ENCODE results near the gene GJA5.
"Not testable (repeated sequence)": the region's sequence is repeated elsewhere in the genome, so short reads cannot be mapped to it uniquely, and the experiment has no call there.

Gene GJA5

DNA sequence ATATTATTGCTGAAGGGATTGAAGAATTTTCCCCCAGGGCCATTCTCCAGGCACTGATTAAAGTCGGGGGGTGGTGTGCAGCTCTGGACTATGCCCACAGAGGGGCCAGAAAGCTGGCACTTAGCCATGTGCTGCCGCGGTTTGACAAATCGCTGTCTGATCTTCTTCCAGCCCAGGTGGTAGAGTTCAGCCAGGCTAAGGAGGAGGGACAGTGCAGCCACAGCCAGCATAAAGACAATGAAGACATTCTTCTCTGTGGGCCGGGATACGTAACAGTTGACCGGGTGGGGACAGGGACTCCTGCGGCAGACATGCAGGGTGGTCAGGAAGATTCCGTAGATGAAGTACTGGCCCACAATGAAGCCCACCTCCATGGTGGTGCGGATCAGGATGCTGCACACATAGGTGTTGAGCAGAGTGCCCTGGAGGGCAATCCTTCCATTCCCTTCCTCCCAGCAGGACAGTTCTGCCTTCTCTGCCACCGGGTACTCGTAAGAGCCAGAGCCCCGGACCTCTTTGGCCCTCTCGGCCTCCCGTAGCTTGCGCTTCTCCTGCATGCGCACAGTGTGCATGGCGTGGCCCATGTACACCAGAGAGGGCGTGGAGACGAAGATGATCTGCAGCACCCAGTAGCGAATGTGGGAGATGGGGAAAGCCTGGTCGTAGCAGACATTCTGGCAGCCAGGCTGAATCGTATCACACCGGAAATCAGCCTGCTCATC, 1.9 kb downstream of the GJA5 start:
- no peak for DNase-seq

DNA sequence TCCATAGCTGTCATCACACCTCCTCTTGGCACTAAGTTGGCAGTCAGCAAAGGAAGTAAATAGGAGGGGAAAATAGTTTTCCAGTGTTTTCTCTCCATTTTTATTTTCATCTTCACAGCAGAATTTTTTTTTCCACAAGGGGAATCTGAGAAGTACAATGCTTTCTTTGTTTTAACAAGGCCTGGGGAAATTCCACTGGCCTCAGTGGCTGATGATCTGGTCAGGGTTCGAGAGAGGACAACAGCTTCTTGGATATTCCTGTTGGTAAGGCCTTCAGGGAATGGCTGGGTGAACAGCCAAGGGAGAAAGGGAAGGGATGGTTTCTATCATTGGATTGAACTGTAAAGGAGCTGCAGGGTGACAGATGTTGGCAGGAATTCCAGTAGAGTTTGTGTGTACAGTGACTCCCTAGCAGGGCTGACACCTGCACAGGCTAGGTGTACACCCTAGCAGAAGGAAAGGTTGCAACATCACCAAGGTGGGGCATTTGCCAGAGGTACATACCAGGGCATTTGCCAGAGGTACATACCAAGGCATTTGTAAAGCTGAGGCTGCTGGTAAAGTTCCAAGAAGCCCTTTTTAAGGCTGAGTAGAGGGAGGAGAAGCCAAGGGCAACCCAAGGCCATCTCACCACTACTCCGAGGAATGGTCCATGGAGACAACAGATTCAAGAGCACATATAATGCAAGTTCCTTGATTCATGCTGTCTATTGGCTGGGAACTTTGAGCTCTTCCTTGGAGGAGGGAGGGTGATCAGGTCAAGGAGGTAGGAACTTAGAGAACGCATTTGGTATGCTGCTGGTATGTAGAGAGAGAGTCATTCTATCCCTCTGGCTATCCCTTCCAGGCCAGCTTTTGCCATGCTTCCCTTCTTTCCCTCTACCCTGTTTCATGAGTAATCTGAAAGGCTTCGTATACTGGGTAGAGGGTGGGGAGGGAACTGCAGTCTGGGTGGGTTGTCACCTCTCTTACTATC, 3.1 kb downstream of the GJA5 start:
- DNase-seq = no peak

DNA sequence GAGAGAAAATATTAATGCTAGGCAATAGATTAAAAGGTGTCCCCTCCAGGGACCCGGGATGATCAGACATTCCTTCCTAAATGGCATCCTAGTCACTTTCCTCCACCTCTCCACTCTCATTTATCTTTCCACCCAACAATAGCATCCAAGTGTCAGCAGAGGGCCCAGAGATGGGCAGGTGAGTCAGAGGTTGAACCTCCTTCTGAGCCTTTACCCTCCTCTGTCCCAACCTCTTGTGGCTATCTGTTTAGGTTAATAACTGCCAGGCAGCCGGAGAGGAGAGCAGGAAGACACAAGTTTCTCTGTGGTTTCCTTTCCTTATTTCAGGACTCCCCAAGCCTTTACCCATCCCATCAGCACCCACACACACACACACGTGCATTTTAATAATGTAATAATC, 4.1 kb downstream of the GJA5 start:
- DNase-seq = no peak

DNA sequence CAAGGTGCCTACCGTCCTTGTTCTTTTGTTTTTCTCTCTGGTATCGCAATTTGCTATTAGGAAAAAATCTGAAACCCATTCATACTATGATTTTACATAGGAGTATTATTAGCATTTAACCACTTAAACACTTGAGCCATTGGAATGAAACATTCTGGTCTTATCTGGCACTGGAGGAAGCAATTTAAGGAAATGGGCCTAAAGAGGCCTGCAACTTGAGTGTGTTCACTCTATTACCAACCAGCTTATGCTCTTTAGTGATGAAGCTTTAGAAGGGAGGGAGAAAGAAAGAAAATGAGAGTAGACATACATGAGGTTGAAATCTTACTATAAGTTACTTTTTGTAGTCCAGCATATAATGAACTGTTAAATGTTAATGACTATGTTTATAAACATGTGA, 5.7 kb downstream of the GJA5 start:
- DNase-seq = no peak

DNA sequence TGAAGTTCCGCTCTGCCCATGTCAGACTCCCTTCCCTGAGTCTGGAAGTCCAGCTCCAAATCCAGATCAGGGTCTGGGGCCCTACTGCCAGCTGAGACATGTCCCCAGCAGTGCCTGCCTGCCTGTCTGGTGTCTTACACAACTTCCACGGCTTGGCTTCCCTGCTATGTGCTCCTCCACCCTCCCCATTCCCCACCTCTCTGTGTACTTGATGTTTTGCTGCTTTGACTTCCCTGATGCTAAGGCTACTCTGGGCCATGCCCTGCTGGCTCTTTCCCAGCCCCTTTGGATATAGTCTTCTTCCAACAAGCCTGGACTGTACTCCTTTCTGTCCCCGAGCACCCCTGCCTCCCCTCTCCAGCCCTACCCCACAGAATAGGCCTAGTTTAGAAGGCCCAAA, 7.3 kb downstream of the GJA5 start:
- no peak for DNase-seq

DNA sequence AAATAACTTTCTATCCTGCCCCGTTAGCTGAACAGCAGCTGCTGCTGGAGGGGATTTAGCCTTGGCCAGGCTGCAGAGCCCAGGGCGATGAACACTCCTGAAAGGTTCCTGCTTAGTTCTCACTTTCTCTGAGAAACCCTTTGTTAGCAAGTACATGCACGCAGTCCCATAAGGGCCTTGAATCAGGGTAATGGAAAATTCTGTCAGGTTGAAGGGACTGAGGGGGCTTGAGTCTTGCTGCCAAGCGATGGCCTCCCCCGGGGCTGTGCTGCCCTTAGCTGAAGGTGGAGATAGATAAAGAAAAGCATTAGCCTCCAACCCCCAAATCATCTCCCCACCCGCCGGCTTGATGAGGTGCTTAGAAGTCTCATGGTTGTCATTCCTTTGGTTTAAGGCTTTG, 7.9 kb downstream of the GJA5 start:
- no peak for DNase-seq

DNA sequence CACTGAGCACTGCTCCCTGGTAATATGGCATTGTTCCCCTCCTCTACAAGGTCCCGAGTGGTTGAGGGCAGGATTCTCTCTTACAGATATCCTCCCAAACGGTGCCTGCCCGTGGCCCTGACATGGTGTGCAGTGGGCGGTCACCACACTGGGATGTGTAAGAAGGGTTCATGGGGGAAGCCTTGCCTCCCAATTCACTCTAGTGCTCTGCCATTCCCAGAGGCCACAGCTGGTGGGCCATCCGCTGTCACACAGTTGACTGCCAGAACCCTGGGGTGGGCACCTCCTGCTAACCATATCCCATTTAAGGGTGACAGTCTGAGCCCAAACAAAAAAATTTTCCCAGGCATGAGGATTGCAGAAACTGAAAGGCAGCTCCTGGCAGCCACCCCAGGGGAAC, 9.1 kb downstream of the GJA5 start:
- DNase-seq = no peak

DNA sequence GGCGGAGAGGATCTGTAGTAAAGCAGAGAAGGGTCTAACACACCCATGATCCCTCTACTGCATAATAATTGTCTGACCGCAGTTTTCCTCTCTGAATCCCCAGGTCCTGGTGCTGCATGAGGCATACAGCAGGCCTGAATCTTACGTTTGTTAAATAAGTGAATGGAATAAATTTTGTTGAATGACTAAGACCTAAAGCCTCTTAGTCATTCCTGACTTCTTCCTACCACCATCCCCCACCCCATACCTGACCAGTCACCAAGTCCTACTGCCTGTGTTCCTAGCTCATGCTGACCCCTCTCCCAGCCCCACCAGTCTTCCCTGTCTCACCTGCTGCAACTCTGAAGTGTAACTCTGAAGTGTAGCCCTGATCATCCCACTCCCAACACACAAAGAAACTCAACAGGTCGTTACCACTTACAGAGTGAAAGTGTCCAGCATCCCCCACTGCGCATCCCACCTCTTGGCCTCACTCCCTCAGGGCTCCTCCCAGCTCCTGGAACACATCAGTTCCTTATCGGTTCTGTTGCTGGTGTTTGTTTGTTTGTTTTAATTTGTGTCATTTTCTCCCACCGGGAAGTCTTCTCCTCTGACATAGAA, 9.7 kb downstream of the GJA5 start:
- DNase-seq = no peak

DNA sequence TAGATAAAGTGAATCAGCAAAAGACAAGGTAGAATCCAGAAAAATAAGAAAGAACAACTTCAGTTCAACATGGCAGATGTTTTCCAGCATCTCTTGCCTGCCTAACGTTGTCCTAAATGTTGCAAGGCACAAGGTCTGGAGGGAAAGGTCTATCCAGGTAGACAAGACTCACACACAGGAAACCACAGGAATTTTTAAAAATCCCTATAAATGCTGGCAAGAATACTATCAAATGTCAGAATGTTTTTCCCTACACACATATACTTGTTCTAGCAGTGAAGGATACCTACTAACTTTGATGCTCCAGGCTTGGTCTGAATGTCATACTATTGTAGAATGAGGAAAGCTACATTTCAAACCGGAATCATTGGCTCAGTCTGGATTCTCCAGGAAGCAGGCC, 10.6 kb downstream of the GJA5 start:
- DNase-seq = no peak

DNA sequence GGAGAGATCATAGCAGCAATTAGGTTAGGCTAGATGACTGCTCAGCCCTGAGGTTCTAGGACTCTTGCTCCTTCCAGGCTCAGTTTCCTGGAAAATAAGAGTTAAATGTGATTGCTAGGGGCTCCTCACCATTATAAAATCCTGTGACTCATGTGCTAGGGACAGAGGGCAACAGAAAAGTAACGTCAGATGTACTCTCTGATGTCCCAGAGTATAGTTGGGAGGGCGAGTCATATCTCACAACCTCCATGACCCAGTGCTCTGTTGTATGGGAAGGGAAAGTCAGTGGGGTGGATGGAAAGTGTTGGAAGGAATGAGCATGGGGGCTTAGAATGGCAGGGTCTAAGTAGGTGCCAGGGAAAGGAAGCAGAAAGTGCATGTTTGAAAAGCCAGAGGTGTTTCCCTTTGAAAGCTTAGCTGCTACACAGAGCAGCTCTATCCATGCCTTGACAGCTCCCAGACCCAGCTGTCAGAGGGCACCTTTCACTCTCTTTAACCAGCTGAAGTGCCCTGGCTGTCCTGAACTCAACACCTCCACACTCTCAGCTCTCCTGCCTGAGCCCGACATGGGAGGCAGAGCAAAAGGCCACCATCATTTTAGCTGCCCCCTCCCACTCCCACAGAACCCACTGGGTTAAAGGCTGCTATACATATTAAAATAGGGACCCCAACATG, 11.6 kb downstream of the GJA5 start:
- no peak for DNase-seq

DNA sequence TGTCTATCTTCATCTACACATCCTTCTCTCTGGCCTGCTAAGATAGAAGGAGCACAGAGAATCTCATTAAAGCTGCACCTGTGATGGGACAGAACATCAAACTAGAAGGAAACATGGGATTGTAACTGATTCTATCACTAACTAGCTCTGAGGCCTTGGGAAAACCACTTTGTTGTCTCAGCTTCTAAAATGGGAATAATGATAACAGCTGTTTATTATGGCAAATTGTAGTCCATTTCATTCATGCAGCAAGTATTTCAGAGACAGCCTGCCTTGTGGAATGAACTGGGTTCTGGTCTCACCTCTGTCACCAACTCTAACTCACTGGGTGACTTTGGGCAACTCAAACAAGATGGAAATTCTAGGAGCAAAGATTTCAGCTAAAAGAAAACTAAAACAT, 12.4 kb downstream of the GJA5 start:
- DNase-seq = no peak

DNA sequence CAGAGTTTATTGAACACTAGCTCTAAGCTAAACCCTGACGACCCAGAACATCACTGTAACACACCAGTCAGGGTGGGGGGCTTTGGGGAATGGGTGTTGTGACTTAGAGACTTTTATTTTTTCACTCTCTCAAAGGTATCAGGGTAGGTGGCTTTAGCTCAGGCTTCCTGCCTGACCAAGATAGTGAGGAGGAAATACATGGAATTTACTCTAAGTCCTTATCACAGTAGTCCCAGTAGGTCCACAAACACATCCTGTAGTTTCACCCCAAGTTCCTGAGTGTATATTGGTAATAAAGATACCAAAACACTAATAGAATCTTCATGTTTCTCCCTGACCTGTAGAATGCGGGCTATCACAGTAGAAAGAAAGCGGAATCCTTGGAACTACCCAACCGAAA, 15.1 kb downstream of the GJA5 start:
- no peak for DNase-seq

DNA sequence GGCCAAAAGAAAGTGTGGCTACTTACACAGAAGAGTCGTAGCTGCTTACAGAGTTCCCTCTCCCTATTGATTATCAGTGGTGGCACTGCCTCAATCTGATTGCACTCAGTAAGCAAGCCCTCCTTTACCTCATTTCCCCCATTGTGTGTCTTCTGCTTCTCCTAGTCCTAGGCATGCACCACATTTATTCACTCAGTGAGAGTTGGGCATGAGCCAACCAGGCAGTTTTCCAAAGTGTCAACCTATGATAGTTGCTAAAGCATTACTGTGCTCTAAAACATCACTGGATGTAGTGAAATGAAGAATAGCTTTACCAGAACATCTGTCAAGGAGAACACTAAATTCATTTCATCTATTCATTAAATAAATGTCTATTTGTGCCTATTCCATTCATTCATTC, 19.3 kb downstream of the GJA5 start:
- DNase-seq = no peak

DNA sequence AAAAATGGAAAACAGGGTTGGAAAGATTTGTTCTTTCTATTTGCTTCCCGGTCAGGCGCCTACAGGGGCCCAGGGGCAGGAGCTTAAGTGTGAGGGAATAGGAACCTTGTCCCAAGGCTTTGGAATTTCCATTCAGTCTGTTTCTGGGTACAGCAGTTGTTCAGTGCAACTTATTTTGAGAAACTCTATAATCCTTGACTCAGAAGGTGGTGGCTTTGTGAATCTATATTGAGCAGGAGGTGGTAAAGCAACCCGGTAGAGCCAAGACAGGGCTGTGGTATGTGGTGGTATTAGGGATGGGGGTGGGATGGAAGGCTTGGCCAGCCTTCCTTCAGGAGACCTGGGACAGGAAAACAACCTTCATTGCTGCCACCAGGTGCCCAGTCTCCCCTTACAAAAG, 20.0 kb downstream of the GJA5 start:
- no peak for DNase-seq

DNA sequence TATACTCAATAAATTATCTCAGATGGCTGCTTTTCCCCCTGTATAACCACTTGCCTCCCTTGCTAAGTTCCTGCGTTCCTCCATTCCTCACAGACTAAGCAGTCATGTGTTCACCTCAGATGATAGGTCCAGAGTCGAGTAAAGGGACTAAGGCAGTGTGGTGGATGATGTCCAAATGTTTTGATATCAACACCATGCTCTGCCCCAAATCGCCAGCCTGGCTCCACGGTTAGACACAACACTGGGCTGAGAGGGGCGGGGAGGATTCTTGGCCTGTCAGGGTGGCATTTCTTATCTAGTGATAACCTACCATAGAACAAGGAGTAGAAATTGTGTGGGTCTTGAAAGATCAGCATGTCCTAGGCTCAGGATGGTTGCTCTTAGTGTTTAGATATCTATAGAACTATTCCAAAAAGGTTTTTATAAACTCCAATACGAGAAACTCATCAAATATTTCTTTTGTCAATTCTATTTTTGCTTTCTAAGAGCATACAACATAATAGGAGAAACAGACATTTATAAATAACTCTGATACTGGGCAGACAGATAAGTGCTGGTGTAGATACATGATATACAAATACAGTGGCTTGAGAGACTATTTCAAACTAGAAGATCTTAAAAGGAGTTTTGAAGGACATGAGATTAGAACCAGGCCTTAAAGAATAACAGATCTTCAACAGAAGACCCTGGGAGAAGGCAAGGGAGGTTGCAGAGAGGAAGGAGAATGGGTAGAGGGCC, 21.5 kb downstream of the GJA5 start:
- DNase-seq = no peak

DNA sequence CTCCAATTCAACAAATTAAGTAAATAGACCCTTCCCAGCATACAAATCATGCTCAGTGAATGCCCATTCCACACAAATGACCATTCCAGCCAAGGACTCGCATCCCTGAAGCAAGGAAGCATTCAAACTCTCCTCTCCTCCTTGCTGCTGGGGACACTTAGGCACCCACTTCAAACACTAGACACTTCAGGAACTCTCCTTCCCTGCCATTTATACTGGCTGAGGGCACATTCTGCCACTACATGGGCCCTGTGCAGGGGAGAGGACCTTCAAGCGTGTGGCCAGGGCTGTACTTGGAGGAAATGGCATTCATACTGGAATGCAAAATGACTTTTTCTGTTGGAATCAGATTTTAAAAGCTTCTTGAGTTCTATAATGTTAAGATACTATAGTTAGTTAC, 22.3 kb downstream of the GJA5 start:
- DNase-seq = no peak

DNA sequence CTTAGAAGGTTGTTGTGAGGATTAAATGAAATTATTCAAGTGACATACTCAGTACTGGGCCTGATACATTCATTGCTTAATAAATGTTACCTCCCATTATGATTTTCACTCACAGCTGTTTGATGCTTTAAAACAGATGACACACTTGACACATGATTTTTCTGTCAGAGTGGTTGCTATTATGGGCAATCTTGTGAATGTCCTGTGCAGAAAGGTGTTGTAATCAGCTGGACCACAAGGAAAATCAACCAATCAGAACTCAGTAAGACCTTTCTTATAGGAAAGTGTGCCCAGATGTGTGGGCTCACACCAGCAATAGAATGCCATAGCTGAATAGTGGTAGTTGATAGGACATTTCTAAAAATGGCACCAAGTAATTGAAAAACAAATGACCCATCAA, 23.5 kb downstream of the GJA5 start:
- DNase-seq = no peak

DNA sequence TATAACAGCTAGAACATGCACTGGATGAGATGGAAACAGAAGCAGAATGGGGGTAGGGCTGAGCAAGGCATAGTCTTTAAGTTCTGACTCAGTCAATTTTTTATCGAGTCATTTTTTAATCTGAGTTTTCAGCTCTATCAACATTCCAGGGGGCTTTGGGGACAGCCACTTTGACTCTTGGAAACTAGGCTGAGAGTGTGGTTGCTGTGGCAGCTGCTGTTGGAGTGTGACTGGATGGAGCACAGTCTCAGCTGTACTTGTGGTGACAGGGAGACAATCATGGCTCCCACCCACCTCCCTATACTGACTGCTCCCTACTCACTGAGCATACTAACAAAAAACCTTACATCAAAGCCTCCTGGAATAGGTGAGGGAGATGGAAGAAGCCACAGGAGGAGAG, 25.0 kb downstream of the GJA5 start:
- DNase-seq = no peak

DNA sequence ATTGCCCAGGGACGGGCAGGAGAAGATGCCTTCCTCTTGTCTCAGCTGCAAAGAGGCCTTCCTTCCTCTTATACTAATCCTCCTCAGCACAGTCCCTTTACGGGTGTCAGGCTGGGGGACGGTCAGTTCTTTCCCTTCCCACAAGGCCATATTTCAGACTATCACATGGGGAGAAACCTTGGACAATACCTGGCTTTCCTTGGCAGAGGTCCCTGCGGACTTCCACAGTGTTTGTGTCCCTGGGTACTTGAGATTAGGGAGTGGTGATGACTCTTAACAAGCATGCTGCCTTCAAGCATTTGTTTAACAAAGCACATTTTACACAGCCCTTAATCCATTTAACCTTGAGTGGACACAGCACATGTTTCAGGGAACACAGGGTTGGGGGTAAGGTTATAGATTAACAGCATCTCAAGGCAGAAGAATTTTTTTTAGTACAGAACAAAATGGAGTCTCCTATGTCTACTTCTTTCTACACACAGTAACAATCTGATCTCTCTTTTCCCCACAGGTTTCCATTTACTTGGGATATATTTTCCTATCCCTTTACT, 26.0 kb downstream of the GJA5 start:
- not testable (repeated sequence) for DNase-seq

DNA sequence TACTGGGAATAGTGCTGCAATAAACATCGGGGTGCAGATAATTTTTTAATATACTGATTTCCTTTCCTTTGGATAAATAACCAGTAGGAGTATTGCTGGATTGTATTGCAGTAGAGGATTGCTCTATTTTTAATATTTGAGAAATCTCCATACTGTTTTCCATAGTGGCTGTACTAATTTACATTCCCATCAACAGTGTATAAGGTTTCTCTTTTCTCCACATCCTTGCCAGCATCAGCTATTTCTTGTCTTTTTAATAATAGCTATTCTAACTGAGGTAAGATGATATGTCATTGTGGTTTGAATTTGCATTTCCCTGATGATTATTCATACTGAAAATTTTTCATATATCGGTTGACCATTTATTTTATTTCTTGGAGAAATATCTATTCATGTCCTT, 31.1 kb downstream of the GJA5 start:
- no peak for DNase-seq

DNA sequence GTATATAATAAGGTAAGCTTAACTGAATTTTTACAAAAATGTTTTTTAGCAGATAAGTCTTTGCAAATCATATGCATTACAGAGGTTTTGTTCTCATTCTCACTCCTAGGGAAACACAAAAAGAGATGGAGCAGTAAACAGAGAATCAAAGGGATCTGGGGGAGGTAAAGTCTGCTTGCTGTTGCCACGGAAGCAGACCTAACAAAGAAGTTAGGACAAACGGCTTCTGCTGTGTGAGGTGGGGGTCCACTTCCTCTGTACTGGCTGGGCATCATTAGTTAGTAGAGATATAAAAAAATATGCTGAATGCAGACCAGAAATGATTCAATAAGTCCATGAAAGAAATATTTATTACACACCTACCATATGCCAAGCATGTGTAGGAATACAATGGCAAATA, 34.2 kb downstream of the GJA5 start:
- DNase-seq = no peak

DNA sequence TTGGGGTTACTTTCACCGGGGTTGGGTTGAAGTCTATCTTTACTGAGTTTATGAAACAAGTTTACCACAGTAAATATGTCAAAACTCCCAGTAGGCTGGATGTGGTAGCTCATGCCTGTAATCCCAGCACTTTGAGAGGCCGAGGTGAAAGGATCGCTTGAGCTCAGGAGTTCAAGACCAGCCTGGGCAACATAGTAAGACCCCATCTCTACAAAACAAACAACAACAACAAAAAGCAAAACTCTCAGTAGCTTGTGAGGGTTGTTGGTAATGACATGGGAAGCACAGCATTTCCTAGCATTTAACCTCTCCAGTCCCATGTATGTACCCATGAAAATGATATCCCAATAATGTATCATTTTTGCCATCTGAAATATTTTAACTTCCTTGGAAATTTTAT, 34.7 kb downstream of the GJA5 start:
- DNase-seq = no peak
